Duodenal mucosa (tissue), 2 donors: ENCODE measurements around the gene VPS39.

ENCODE experiments used
- H3K27ac ChIP-seq: one replicate; pipeline ENCODE4 v1.7.0; 2013; ENCODE audit warnings: low read depth, low read length
- H3K27me3 ChIP-seq, 2 donors: one replicate each; pipeline ENCODE4 v1.7.0; 2013; ENCODE audit warnings: low read length in 2 of 2, control low read depth in 1 of 2; ENCODE audit not compliant: insufficient read depth in 2 of 2, control insufficient read depth in 1 of 2
- H3K36me3 ChIP-seq, 2 donors: one replicate each; pipeline ENCODE4 v1.7.0; 2013; ENCODE audit warnings: low read length in 2 of 2, control low read depth in 1 of 2; ENCODE audit not compliant: insufficient read depth in 2 of 2, control insufficient read depth in 1 of 2
- H3K4me1 ChIP-seq, 2 donors: one replicate each; pipeline ENCODE4 v1.7.0; 2013; ENCODE audit warnings: low read length in 2 of 2, control low read depth in 1 of 2; ENCODE audit not compliant: insufficient read depth in 2 of 2, control insufficient read depth in 1 of 2
- H3K4me3 ChIP-seq, 2 donors: one replicate each; pipeline ENCODE4 v1.7.0; 2013; ENCODE audit warnings: low read length in 2 of 2, low read depth in 1 of 2
- H3K9ac ChIP-seq, 2 donors: one replicate each; pipeline ENCODE4 v1.7.0; 2013; ENCODE audit warnings: low read length in 2 of 2, low read depth in 1 of 2
- H3K9me3 ChIP-seq, 2 donors: one replicate each; pipeline ENCODE4 v1.7.0; 2013; ENCODE audit warnings: low read length in 2 of 2, control low read depth in 1 of 2; ENCODE audit not compliant: control insufficient read depth in 1 of 2

VPS39 gene

GRCh38 chr15:42220216-42220615 lies 12.1 kb upstream of the VPS39 start:
- Histone ChIP-seq H3K9ac (no peak overlapping the region), H3K9me3 (no peaks in the 10 kb centered on the region), H3K4me3 (no peak overlapping the region), H3K4me1 (no peaks in the 10 kb centered on the region), H3K27me3 (no peaks in the 10 kb centered on the region), H3K27ac (no peak overlapping the region), H3K36me3 (peaks cover 36 to 71% of the 10 kb centered on the region in 2 donors)

GRCh38 chr15:42218953-42219592 lies 11.0 kb upstream of the VPS39 start:
- H3K4me1 ChIP-seq: no peaks in the 10 kb centered on the region
- no peak overlapping the region for H3K4me3 ChIP-seq
- H3K27ac ChIP-seq: no peak overlapping the region
- H3K9ac ChIP-seq: no peak overlapping the region
- no peaks in the 10 kb centered on the region for H3K27me3 ChIP-seq
- H3K36me3 ChIP-seq: peaks cover 29 to 69% of the 10 kb centered on the region in 2 donors
- no peaks in the 10 kb centered on the region for H3K9me3 ChIP-seq

GRCh38 chr15:42217568-42217967 lies 9.5 kb upstream of the VPS39 start:
- Histone ChIP-seq H3K4me3 (no peak overlapping the region), H3K9me3 (no peaks in the 10 kb centered on the region), H3K9ac (no peak overlapping the region), H3K36me3 (peaks cover 32 to 67% of the 10 kb centered on the region in 2 donors), H3K27ac (no peak overlapping the region), H3K4me1 (no peaks in the 10 kb centered on the region), H3K27me3 (no peaks in the 10 kb centered on the region)

GRCh38 chr15:42215913-42216829 lies 8.1 kb upstream of the VPS39 start:
- Histone ChIP-seq H3K27ac (no peak overlapping the region), H3K9ac (no peak overlapping the region), H3K4me1 (no peaks in the 10 kb centered on the region), H3K4me3 (no peak overlapping the region), H3K36me3 (peaks cover 29 to 67% of the 10 kb centered on the region in 2 donors), H3K9me3 (no peaks in the 10 kb centered on the region), H3K27me3 (no peaks in the 10 kb centered on the region)

- Histone ChIP-seq H3K4me3 (no peak overlapping the region), H3K9me3 (no peaks in the 10 kb centered on the region), H3K4me1 (no peaks in the 10 kb centered on the region), H3K36me3 (peaks cover 29 to 74% of the 10 kb centered on the region in 2 donors), H3K27ac (no peak overlapping the region), H3K9ac (no peak overlapping the region), H3K27me3 (no peaks in the 10 kb centered on the region)
Observed at GRCh38 chr15:42214600-42214999, 6.5 kb upstream of the VPS39 start.

- Histone ChIP-seq H3K4me1 (peaks cover 0 to under 1% of the 10 kb centered on the region in 2 donors), H3K9ac (no peak overlapping the region), H3K4me3 (no peak overlapping the region), H3K9me3 (no peaks in the 10 kb centered on the region), H3K27ac (no peak overlapping the region), H3K36me3 (peaks cover 21 to 65% of the 10 kb centered on the region in 2 donors), H3K27me3 (no peaks in the 10 kb centered on the region)
Observed at GRCh38 chr15:42213511-42213910, 5.4 kb upstream of the VPS39 start.

- H3K27ac ChIP-seq: no peak overlapping the region
- no peaks in the 10 kb centered on the region for H3K9me3 ChIP-seq
- H3K4me1 ChIP-seq: peaks cover 11 to 14% of the 10 kb centered on the region in 2 donors
- peaks cover 13 to 43% of the 10 kb centered on the region in 2 donors for H3K36me3 ChIP-seq
- no peak overlapping the region for H3K9ac ChIP-seq
- H3K4me3 ChIP-seq: no peak overlapping the region
- no peaks in the 10 kb centered on the region for H3K27me3 ChIP-seq
Observed at GRCh38 chr15:42210696-42211095, 2.6 kb upstream of the VPS39 start.

- Histone ChIP-seq H3K27ac (no peak overlapping the region), H3K27me3 (no peaks in the 10 kb centered on the region), H3K9ac (no peak overlapping the region), H3K36me3 (peaks cover 0 to 28% of the 10 kb centered on the region in 2 donors), H3K4me3 (no peak overlapping the region), H3K9me3 (no peaks in the 10 kb centered on the region), H3K4me1 (peaks cover 11 to 14% of the 10 kb centered on the region in 2 donors)
Observed at GRCh38 chr15:42206406-42206805, 1.7 kb downstream of the VPS39 start.

- H3K27me3 ChIP-seq: no peaks in the 10 kb centered on the region
- no peak overlapping the region for H3K9ac ChIP-seq
Observed at GRCh38 chr15:42203891-42204290, 4.2 kb downstream of the VPS39 start.

GRCh38 chr15:42202653-42203052 lies 5.5 kb downstream of the VPS39 start:
- no peaks in the 10 kb centered on the region for H3K9me3 ChIP-seq
- peaks cover 9 to 30% of the 10 kb centered on the region in 2 donors for H3K36me3 ChIP-seq
- no peak overlapping the region for H3K4me3 ChIP-seq
- H3K9ac ChIP-seq: no peak overlapping the region
- H3K27ac ChIP-seq: no peak overlapping the region
- H3K27me3 ChIP-seq: no peaks in the 10 kb centered on the region
- peaks cover 7 to 14% of the 10 kb centered on the region in 2 donors for H3K4me1 ChIP-seq

More at GRCh38 chr15:42203891-42204290, 4.2 kb downstream of the VPS39 start:
- Histone ChIP-seq H3K9me3 (no peaks in the 10 kb centered on the region), H3K27ac (no peak overlapping the region), H3K36me3 (peaks cover 9 to 20% of the 10 kb centered on the region in 2 donors), H3K4me1 (peaks cover 11 to 14% of the 10 kb centered on the region in 2 donors), H3K4me3 (no peak overlapping the region)
